ENCODE data around the gene NECTIN1. TPM values are rescaled to one million over a fixed set of nuclear protein-coding genes. Genes with fewer than 3 reads are reported as not detected.

NECTIN1 gene
- total RNA-seq, 6 donors from 2014 or later: 1.4 to 12.6 (median 7.6) TPM

DNA sequence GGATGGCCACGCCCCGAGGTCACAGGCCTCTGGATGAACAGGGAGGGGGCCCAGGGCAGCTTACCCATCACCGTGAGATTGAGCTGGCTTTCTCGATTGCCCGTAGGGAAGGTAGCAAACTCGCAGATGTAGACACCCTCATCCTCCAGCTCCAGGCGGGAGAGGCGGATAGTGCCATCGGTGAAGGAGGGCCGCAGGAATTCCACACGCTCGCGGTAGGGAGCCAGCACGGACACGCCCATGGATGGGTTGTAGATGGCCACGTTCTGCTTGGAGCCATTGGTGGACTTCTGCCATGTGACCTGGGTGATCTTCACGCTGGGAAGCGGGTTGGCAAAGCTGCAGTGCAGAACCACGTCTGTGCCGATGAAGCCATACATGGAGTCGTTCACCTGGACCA, 50.6 kb downstream of the NECTIN1 start:
- 94 to 95% methylated on average over 16 to 21 of the region's 21 CpGs for WGBS, 2 donors
- TF ChIP-seq EP300 (IDR thresholded peaks at IDR 0.05) (no peak), POLR2AphosphoS5 (IDR thresholded peaks at IDR 0.05) (no peak), POLR2A (IDR thresholded peaks at IDR 0.05) (no peak)
- TF ChIP-seq, protein P1, sequence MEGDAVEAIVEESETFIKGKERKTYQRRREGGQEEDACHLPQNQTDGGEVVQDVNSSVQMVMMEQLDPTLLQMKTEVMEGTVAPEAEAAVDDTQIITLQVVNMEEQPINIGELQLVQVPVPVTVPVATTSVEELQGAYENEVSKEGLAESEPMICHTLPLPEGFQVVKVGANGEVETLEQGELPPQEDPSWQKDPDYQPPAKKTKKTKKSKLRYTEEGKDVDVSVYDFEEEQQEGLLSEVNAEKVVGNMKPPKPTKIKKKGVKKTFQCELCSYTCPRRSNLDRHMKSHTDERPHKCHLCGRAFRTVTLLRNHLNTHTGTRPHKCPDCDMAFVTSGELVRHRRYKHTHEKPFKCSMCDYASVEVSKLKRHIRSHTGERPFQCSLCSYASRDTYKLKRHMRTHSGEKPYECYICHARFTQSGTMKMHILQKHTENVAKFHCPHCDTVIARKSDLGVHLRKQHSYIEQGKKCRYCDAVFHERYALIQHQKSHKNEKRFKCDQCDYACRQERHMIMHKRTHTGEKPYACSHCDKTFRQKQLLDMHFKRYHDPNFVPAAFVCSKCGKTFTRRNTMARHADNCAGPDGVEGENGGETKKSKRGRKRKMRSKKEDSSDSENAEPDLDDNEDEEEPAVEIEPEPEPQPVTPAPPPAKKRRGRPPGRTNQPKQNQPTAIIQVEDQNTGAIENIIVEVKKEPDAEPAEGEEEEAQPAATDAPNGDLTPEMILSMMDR (IDR thresholded peaks at IDR 0.05): no peak
- Histone ChIP-seq H3K27me3 (no peaks in the 10 kb centered on the region), H3K4me3 (no peak overlapping the region), H3K9me3 (no peaks in the 10 kb centered on the region), H3K36me3 (peaks cover 0 to 7% (median 2%) of the 10 kb centered on the region in 4 donors), H3K4me1 (peaks cover 0 to 13% (median 12%) of the 10 kb centered on the region in 4 donors), H3K27ac (no peak overlapping the region)
- ATAC-seq (ENCODE audit: low FRiP score in 2 of 2) (no peak), DNase-seq (no peak)

GRCh38 chr11:119677840-119678239, 51.2 kb downstream of the NECTIN1 start:
- TF ChIP-seq, protein P1 (IDR thresholded peaks at IDR 0.05): no peak
- no peak for TF ChIP-seq EP300 (IDR thresholded peaks at IDR 0.05)
- TF ChIP-seq POLR2AphosphoS5 (IDR thresholded peaks at IDR 0.05): no peak
- TF ChIP-seq POLR2A (IDR thresholded peaks at IDR 0.05): no peak
- 98 to 100% methylated on average over 3 to 9 of the region's 9 CpGs for WGBS, 2 donors
- no peak for ATAC-seq (ENCODE audit: low FRiP score in 2 of 2)
- no peak overlapping the region for H3K27ac ChIP-seq
- no peaks in the 10 kb centered on the region for H3K27me3 ChIP-seq
- H3K36me3 ChIP-seq: peaks cover 0 to 7% (median 2%) of the 10 kb centered on the region in 4 donors
- peaks cover 0 to 13% (median 12%) of the 10 kb centered on the region in 4 donors for H3K4me1 ChIP-seq
- no peaks in the 10 kb centered on the region for H3K9me3 ChIP-seq
- no peak for DNase-seq
- no peak overlapping the region for H3K4me3 ChIP-seq

GRCh38 chr11:119676461-119677020, 52.5 kb downstream of the NECTIN1 start:
- 84 to 93% methylated on average over 10 of the region's 10 CpGs for WGBS, 2 donors
- DNase-seq: no peak
- Histone ChIP-seq H3K27ac (no peak overlapping the region), H3K36me3 (peaks cover 0 to 7% (median 2%) of the 10 kb centered on the region in 4 donors), H3K27me3 (no peaks in the 10 kb centered on the region), H3K9me3 (no peaks in the 10 kb centered on the region), H3K4me3 (no peak overlapping the region), H3K4me1 (peaks cover 3 to 18% (median 17%) of the 10 kb centered on the region in 4 donors)
- TF ChIP-seq POLR2AphosphoS5 (IDR thresholded peaks at IDR 0.05) (no peak), POLR2A (IDR thresholded peaks at IDR 0.05) (no peak), EP300 (IDR thresholded peaks at IDR 0.05) (no peak)
- TF ChIP-seq, protein P1 (IDR thresholded peaks at IDR 0.05): no peak
- ATAC-seq (ENCODE audit: low FRiP score in 2 of 2): no peak

- no peak overlapping the region for H3K4me3 ChIP-seq
- H3K27ac ChIP-seq: no peak overlapping the region
- no peaks in the 10 kb centered on the region for H3K9me3 ChIP-seq
- H3K4me1 ChIP-seq: peaks cover 8 to 13% (median 9%) of the 10 kb centered on the region in 4 donors
- WGBS, 2 donors: 63 to 69% methylated on average over 14 to 15 of the region's 15 CpGs
- DNase-seq: peak in 1 of 2 donors; percentile 35
- TF ChIP-seq POLR2A (IDR thresholded peaks at IDR 0.05) (no peak), POLR2AphosphoS5 (IDR thresholded peaks at IDR 0.05) (no peak)
- ATAC-seq (ENCODE audit: low FRiP score in 2 of 2): no peak
- H3K36me3 ChIP-seq: peaks cover 0 to 7% (median 2%) of the 10 kb centered on the region in 4 donors
- H3K27me3 ChIP-seq: no peaks in the 10 kb centered on the region
Measured at GRCh38 chr11:119673759-119674336, 55.2 kb downstream of the NECTIN1 start.

GRCh38 chr11:119673052-119673758, 55.8 kb downstream of the NECTIN1 start:
- H3K4me1 ChIP-seq: peaks cover 8 to 13% (median 9%) of the 10 kb centered on the region in 4 donors
- H3K27ac ChIP-seq: no peak overlapping the region
- no peak overlapping the region for H3K4me3 ChIP-seq
- no peak for ATAC-seq (ENCODE audit: low FRiP score in 2 of 2)
- TF ChIP-seq POLR2AphosphoS5 (IDR thresholded peaks at IDR 0.05): no peak
- no peak for TF ChIP-seq POLR2A (IDR thresholded peaks at IDR 0.05)
- TF ChIP-seq, protein P1 (IDR thresholded peaks at IDR 0.05): no peak
- no peak for TF ChIP-seq EP300 (IDR thresholded peaks at IDR 0.05)
- peaks cover 0 to 5% (median 2%) of the 10 kb centered on the region in 4 donors for H3K36me3 ChIP-seq
- H3K27me3 ChIP-seq: no peaks in the 10 kb centered on the region
- H3K9me3 ChIP-seq: no peaks in the 10 kb centered on the region
- DNase-seq: no peak
- WGBS, 2 donors: 80 to 89% methylated on average over 7 to 13 of the region's 13 CpGs

All from upper lobe of left lung (tissue), 6 donors.